ENCODE measurements around the gene LAPTM5.
A peak's percentile ranks its signal among the peaks of the same experiment; 100 is the strongest.

The LAPTM5 gene

DNA sequence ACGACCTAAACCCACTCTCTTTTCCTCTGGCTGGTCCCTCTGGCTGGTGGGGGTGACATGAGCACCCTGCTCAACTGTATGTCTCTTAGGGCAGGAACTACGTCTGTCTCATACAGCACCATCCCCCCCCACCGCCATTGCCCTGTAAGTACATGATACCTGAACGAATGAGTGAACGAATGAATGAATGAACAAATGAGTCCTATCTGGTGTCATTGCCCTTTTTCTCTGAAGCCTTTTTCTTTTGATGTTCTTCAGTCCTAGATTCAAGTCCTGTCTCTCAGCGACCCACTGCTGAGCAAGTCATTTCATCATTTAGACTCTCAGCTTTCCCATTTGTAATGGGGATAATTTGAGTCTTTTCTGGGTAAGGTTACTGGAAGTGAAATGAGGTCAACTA, 45.0 kb downstream of the LAPTM5 start:
- no peak for DNase-seq

DNA sequence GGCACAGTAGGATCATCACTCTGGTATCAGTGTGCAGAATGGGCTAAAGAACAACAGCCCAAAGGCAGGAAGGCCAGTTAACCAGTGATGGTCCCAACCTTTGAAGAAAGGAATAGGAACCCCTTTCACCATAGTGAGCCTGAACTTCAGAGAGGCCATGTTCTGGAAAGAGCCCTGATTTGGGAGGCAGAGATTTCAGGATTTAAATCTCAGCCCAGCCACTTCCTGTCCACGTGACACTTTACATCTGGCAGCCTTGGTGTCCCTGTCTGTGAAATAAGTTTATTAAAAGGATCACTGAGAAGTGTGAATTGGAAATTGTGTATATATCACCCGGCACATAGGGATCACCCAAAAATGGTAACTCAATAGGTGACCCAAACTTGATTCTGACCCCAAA, 47.2 kb downstream of the LAPTM5 start:
- DNase-seq: no peak

- DNase-seq: no peak
Observed at GRCh38 chr1:30708361-30708728, 49.2 kb downstream of the LAPTM5 start.

DNA sequence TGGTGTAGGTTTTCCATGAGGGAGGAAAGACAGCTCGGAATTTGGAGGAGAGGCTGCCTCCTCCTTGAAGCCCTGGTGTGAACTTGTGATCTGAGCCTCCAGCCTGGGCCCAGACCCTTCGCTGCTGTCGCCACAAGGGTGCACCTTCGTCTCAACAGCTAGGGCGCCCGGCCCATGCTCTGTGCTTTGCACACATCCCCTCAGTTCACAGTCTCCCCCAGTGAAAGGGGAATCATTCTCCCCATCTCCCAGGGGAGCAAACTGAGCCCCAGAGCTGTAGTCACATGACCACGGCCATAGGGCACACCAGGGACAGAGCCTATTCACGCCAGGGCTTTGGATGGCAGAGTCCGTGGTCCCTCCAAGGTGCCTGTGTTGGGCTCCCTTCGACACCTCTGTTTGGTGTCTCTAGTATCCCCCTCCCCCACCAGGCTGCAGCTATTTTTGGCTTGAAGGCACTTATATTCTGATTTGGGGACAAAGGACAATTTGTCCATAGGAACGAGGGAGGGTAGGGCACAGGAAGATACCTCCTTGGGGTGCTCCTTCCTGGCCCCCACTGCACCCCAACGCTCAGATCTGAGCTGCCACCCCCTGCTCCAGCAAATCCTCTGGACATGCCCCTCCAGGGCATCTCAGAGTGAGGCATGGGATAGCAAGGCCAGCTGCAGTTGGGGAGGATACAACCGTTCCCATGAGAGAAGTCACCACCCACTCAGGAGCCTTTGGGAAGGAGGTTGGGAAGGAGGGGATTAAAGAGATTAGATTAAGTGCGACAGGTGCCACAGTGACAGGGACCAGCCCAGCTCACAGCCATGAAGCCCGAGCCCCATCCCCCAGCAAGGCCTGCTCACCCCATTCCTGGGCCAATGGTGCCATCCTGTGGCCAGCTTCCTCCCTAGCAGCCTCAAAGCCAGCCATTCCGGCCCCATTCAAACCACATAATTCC, 49.9 kb downstream of the LAPTM5 start:
- peak; percentile 62 for DNase-seq

DNA sequence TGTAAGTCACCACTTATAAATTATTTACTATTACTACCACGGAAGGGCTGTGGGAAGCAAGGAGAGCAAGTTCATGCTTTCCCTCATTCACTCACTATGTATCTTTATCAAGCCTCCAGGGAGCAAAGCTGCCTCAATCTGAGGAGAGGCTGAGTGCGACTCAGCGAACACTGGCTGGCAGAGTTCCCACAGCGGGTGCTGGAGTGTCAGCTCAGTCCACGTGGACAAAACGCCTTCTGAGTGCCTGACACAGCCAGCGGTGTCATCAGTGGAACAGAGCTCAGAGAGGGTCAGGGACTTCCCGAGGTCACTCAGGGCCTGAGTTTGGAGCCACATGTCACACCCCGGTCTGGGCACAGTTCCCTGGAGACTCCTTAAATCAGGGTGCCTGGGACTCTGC, 51.0 kb downstream of the LAPTM5 start:
- DNase-seq: no peak

DNA sequence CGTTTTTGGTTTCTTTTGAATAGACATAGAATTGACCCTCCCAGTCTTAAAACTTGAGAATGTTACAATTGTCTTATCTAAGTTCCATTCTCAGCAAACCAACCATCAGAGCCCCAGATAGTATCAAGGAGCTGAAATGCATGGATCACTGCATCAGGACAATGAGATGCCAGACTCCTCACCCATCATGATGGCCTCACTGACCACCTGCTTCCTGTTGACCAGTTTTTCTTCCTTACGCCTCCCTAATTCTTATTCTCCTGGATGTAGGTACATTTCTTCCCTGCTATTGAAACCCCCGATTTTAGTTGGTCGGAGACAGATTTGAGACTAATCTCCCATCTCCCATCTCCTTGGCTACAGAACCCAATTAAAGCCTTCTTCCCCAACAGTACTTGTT, 51.9 kb downstream of the LAPTM5 start:
- DNase-seq: no peak

GRCh38 chr1:30704765-30705509, 52.6 kb downstream of the LAPTM5 start:
- no peak for DNase-seq

GRCh38 chr1:30704271-30704670, 53.3 kb downstream of the LAPTM5 start:
- DNase-seq: no peak

GRCh38 chr1:30702823-30703222, 54.8 kb downstream of the LAPTM5 start:
- no peak for DNase-seq

DNA sequence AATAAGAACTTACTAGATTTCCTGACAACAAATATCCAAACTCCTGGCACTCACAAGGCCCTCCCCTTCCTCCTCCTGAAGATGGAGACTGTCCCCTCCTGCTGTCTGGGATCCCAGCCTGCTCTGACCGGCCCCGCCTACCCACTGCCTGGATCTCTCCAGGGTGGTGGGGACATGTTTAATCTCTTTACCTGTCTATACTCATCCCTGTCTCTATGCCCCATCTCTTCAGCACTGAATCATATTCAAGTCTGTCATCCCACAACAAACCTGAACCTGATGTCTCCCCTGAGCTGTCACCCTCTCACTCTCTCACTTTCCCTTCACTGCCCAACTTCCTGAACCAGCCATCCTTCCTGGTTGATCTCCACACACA, 56.3 kb downstream of the LAPTM5 start:
- DNase-seq: no peak

GRCh38 chr1:30700528-30701257, 56.9 kb downstream of the LAPTM5 start:
- DNase-seq: no peak

- no peak for DNase-seq
Observed at GRCh38 chr1:30699762-30700161, 57.8 kb downstream of the LAPTM5 start.

GRCh38 chr1:30698401-30698981, 59.1 kb downstream of the LAPTM5 start:
- DNase-seq: peak; percentile 12

DNA sequence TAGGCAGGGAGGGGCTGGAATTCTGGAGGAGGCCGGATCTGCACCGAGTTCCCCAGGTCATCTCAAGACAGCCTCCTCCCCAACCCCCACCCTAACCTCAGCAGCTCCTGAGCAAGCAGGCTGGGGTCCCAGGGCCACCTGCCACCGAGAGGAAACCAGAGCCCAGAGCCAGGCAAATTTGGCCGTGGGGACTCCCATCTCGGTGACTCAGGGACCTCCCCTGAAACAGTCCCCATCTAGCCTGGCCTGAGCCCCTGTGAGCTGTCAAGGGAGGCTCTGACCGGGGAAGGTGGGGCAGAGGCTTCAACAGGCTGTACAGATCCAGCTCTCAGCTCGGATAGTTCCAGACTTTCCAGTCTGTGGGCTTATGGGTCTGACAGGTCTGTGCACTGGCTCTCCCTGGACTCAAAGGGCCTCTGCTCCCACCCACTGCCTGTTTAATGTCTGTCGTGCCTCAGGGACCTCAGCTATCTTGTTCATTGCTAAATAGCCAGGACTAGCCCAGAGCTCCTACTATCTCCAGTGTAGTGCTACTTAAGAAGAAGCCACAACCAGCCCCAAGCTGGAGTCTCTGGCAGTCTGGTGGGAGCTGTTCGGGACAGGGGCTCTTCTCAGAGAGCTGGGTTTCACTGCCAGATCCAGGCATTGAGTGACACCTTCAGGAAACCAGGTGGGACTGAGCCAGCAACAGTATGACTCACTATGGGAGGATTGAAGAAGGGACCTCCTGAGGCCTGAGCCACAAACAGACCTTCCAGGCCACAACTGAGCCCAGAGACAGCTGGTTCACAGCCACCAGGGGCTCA, 59.8 kb downstream of the LAPTM5 start:
- DNase-seq: no peak

DNA sequence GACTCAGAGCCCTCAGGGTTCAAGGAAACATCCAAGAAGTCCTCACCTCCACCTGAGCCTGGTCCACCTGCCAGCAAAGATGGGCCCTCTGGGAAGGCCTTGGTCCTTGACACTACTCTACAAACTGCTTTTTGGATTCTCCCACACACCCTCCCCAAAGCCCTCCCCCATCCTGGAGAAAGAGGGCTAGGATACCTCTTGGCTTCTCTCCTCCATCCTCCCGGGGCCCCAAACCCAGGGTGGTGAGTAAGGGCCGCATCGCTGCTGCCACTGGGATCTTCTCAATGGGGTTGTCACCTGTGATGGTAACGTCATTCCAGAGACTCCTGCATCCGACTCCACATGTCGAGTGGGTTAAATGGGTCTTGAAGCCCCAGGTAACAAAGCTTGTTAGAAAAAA, 60.7 kb downstream of the LAPTM5 start:
- no peak for DNase-seq

DNA sequence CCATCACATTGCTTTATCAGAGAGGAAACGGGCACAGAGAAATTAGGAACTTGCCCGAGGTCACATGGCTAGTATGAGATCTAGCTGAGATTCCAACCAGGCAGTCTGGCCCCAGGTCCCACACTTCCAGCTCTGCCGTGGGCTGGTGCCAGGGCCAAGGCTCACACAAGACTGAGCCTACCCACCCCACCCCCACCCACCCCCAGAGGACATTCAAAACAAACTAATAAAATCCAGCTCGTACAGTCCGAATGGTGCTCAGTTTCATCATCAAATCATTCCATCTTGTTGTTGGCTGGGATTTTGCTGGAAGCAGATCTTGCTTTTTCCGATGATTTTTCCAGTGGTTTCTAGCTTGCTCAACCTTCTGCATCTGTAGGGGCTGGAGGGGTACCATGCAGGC, 62.1 kb downstream of the LAPTM5 start:
- DNase-seq: no peak

- DNase-seq: no peak
Observed at GRCh38 chr1:30694280-30695175, 63.0 kb downstream of the LAPTM5 start.

- no peak for DNase-seq
Observed at GRCh38 chr1:30693822-30694221, 63.8 kb downstream of the LAPTM5 start.

DNA sequence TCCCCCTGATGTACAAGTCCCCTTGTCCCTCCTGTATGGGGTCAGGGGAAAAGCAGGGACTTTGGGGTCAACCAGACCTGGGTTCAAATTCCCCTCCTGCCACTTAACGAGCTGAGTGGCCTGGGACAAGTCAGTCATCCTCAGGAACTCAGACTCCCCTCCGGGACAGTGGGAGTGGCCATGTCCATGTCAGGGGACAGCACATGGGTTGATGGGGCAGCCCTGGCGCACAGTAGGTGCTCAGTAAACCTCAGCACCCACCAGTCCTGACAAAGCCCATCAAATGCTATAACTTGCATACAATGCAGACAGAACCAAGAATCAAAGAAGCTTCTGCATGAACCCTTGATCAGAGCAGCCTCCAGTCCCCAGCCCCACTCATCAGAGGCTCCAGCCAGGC, 64.2 kb downstream of the LAPTM5 start:
- DNase-seq: no peak

- DNase-seq: no peak
Observed at GRCh38 chr1:30692948-30693301, 64.6 kb downstream of the LAPTM5 start.

GRCh38 chr1:30692201-30692947, 65.2 kb downstream of the LAPTM5 start:
- DNase-seq: no peak

Measured in CD4-positive, alpha-beta T cell treated with Interleukin-15 for 1 hour (primary cell).